Trophoblast cell (in vitro differentiated cells and primary cell): Measurements from ENCODE around the gene PCDHB14.
"Not testable (repeated sequence)": the region's sequence is repeated elsewhere in the genome, so short reads cannot be mapped to it uniquely, and the experiment has no call there.

Source experiments
- DNase-seq, 2 donors: peaks; one replicate each; pipeline ENCODE4 v3.0.0-alpha.2; 2016
- H2AFZ ChIP-seq: 2 replicates; pipeline ENCODE4 v1.6.1; 2013; ENCODE audit warnings: low read length, moderate library complexity, mild to moderate bottlenecking; ENCODE audit not compliant: insufficient read depth, poor library complexity
- H2AK5ac ChIP-seq: 2 replicates; pipeline ENCODE4 v1.6.1; 2013; ENCODE audit warnings: mild to moderate bottlenecking, low read length
- H2BK120ac ChIP-seq: 2 replicates; pipeline ENCODE4 v1.6.1; 2013; ENCODE audit warnings: low read length, mild to moderate bottlenecking, moderate library complexity; ENCODE audit not compliant: insufficient read depth, poor library complexity
- H2BK12ac ChIP-seq: 2 replicates; pipeline ENCODE4 v1.6.1; 2013; ENCODE audit warnings: mild to moderate bottlenecking, low read length, moderate library complexity
- H2BK5ac ChIP-seq: 2 replicates; pipeline ENCODE4 v1.6.1; 2013; ENCODE audit warnings: low read length, low read depth, moderate library complexity, mild to moderate bottlenecking; ENCODE audit not compliant: poor library complexity
- H3K14ac ChIP-seq: 2 replicates; pipeline ENCODE4 v1.6.1; 2013; ENCODE audit warnings: mild to moderate bottlenecking, low read length
- H3K18ac ChIP-seq: 2 replicates; pipeline ENCODE4 v1.6.1; 2013; ENCODE audit warnings: mild to moderate bottlenecking, low read length
- H3K23ac ChIP-seq: 2 replicates; pipeline ENCODE4 v1.6.1; 2013; ENCODE audit warnings: low read length
- H3K27ac ChIP-seq: 2 replicates; pipeline ENCODE4 v1.5.1; 2013; ENCODE audit warnings: low read depth, mild to moderate bottlenecking, inconsistent platforms, low read length, moderate library complexity
- H3K27me3 ChIP-seq: 2 replicates; pipeline ENCODE4 v1.6.1; 2013; ENCODE audit warnings: inconsistent platforms, mild to moderate bottlenecking, low read length, moderate library complexity; ENCODE audit not compliant: insufficient read depth
- H3K36me3 ChIP-seq, 2 experiments: 1 replicate in 1 of 2; 2 replicates in 1 of 2; pipeline ENCODE4 v1.6.1; 2013; ENCODE audit warnings: low read length in 2 of 2, mild to moderate bottlenecking in 2 of 2, moderate library complexity in 1 of 2; ENCODE audit not compliant: insufficient read depth in 2 of 2, control insufficient read depth in 1 of 2
- H3K4ac ChIP-seq: 2 replicates; pipeline ENCODE4 v1.6.1; 2013; ENCODE audit warnings: low read depth, mild to moderate bottlenecking, low read length, moderate library complexity
- H3K4me1 ChIP-seq, 2 experiments: 1 replicate in 1 of 2; 2 replicates in 1 of 2; pipeline ENCODE4 v1.6.1; 2013; ENCODE audit warnings: low read length in 2 of 2, mild to moderate bottlenecking in 2 of 2, moderate library complexity in 1 of 2; ENCODE audit not compliant: insufficient read depth in 2 of 2, control insufficient read depth in 1 of 2
- H3K4me2 ChIP-seq: 2 replicates; pipeline ENCODE4 v1.6.1; 2013; ENCODE audit warnings: inconsistent platforms, mild to moderate bottlenecking, low read length, moderate library complexity
- H3K4me3 ChIP-seq: 2 replicates; pipeline ENCODE4 v1.5.1; 2013; ENCODE audit warnings: mild to moderate bottlenecking, low read depth, low read length, inconsistent platforms
- H3K79me1 ChIP-seq: one replicate; pipeline ENCODE4 v1.6.1; 2013; ENCODE audit warnings: low read length
- H3K79me2 ChIP-seq: 2 replicates; pipeline ENCODE4 v1.6.1; 2013; ENCODE audit warnings: low read length, mild to moderate bottlenecking; ENCODE audit not compliant: control insufficient read depth, insufficient read depth, poor library complexity
- H3K9ac ChIP-seq: 2 replicates; pipeline ENCODE4 v1.6.1; 2013; ENCODE audit warnings: mild to moderate bottlenecking, low read length
- H3K9me3 ChIP-seq: 2 replicates; pipeline ENCODE4 v1.6.1; 2013; ENCODE audit warnings: low read depth, mild to moderate bottlenecking, control low read depth, inconsistent platforms, low read length; ENCODE audit not compliant: insufficient read depth
- H4K12ac ChIP-seq: 2 replicates; pipeline ENCODE4 v1.6.1; 2013; ENCODE audit warnings: low read depth, mild to moderate bottlenecking, low read length, moderate library complexity
- H4K8ac ChIP-seq: 2 replicates; pipeline ENCODE4 v1.6.1; 2013; ENCODE audit warnings: low read depth, mild to moderate bottlenecking, low read length, moderate library complexity
- H4K91ac ChIP-seq: one replicate; pipeline ENCODE4 v1.6.1; 2013; ENCODE audit warnings: low read depth, mild to moderate bottlenecking, low read length, moderate library complexity
- WGBS: extraction: QIAGEN DNeasy Blood & Tissue Kit; methylation state at CpG from one replicate; pipeline ENCODE4 v1.1.7; 2013; ENCODE audit warnings: missing lambda C conversion rate; ENCODE audit not compliant: insufficient read length, insufficient coverage; ENCODE audit errors: extremely low coverage; 5-methylcytosine and 5-hydroxymethylcytosine counted together

The PCDHB14 gene

DNA sequence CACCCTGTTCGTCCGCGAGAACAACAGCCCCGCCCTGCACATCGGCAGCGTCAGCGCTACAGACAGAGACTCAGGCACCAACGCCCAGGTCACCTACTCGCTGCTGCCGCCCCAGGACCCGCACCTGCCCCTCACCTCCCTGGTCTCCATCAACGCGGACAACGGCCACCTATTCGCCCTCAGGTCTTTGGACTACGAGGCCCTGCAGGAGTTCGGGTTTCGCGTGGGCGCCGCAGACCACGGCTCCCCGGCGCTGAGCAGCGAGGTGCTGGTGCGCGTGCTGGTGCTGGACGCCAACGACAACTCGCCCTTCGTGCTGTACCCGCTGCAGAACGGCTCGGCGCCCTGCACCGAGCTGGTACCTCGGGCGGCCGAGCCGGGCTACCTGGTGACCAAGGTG is 12.8 kb downstream of the PCDHB14 start:
- H2BK120ac ChIP-seq, H2AFZ ChIP-seq, H3K4ac ChIP-seq, H3K79me2 ChIP-seq, H2BK12ac ChIP-seq, H3K14ac ChIP-seq, H4K8ac ChIP-seq, H4K12ac ChIP-seq, H3K4me1 ChIP-seq, H2BK5ac ChIP-seq, H3K4me2 ChIP-seq, H4K91ac ChIP-seq, DNase-seq, H2AK5ac ChIP-seq, H3K9ac ChIP-seq, H3K36me3 ChIP-seq, H3K4me3 ChIP-seq, H3K79me1 ChIP-seq, H3K27me3 ChIP-seq, H3K23ac ChIP-seq, H3K18ac ChIP-seq, H3K27ac ChIP-seq: not testable (repeated sequence)
- H3K9me3 ChIP-seq = peaks cover 18% of the 10 kb centered on the region
- no CpG with 5 or more reads among the region's 40 CpGs for WGBS

DNA sequence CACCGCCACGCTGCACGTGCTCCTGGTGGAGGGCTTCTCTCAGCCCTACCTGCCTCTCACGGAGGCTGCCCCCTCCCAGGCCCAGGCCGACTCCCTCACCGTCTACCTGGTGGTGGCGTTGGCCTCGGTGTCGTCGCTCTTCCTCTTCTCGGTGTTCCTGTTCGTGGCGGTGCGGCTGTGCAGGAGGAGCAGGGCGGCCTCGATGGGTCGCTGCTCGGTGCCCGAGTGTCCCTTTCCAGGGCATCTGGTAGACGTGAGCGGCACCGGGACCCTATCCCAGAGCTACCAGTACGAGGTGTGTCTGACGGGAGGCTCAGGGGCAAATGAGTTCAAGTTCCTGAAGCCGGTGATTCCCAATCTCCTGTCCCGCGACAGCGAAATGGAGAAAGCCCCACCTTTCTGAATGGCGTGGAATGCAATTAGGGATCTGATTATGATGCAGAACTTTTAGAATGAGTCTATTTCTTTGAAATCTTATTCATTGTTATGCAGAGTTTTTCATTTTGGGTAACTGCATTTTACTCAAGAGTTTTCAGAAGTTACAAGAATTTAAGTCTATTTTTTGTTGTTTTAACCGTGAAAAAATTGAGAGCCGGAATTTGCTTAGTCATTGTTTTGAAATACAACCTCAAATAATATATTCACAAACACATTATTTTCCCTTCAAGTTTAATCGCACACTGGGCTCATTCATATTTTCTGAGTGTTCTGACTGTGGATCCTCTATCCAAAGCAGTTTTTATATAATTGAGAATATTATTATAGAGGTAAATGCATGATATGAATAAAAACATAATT is 13.6 kb downstream of the PCDHB14 start:
- H3K4me3 ChIP-seq = no peak overlapping the region
- WGBS = no CpG with 5 or more reads among the region's 32 CpGs
- no peaks in the 10 kb centered on the region for H3K79me1 ChIP-seq
- no peaks in the 10 kb centered on the region for H3K79me2 ChIP-seq
- H3K9me3 ChIP-seq = peaks cover 23% of the 10 kb centered on the region
- H3K4me1 ChIP-seq = no peaks in the 10 kb centered on the region
- H2AK5ac ChIP-seq = no peak overlapping the region
- no peak overlapping the region for H4K8ac ChIP-seq
- no peak overlapping the region for H3K4ac ChIP-seq
- H4K91ac ChIP-seq = no peak overlapping the region
- no peak overlapping the region for H2BK120ac ChIP-seq
- H2BK5ac ChIP-seq = no peak overlapping the region
- no peak overlapping the region for H2BK12ac ChIP-seq
- no peak overlapping the region for H3K23ac ChIP-seq
- H3K27ac ChIP-seq = no peak overlapping the region
- no peak overlapping the region for H4K12ac ChIP-seq
- H2AFZ ChIP-seq = no peak overlapping the region
- no peak overlapping the region for H3K4me2 ChIP-seq
- H3K14ac ChIP-seq = no peak overlapping the region
- H3K9ac ChIP-seq = no peak overlapping the region
- H3K27me3 ChIP-seq = no peaks in the 10 kb centered on the region
- H3K36me3 ChIP-seq = peaks cover 0 to 10% of the 10 kb centered on the region in 2 experiments
- no peak for DNase-seq
- no peak overlapping the region for H3K18ac ChIP-seq

DNA sequence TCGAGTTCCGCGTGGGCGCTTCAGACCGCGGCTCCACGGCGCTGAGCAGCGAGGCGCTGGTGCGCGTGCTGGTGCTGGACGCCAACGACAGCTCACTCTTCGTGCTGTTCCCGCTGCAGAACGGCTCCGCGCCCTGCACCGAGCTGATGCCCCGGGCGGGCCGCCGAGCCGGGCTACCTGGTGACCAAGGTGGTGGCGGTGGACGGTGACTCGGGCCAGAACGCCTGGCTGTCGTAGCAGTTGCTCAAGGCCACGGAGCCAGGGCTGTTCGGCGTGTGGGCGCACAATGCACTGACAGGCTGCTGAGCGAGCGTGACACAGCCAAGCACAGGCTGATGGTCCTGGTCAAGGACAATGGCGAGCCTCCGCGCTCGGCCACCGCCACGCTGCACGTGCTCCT is 18.4 kb downstream of the PCDHB14 start:
- Histone ChIP-seq H3K18ac (no peak overlapping the region), H2BK120ac (no peak overlapping the region), H3K79me1 (no peaks in the 10 kb centered on the region), H4K12ac (no peak overlapping the region), H2BK12ac (no peak overlapping the region), H2BK5ac (no peak overlapping the region), H4K91ac (no peak overlapping the region), H3K4me1 (no peaks in the 10 kb centered on the region), H3K9me3 (peaks cover 16% of the 10 kb centered on the region), H3K36me3 (peaks cover 0 to 4% of the 10 kb centered on the region in 2 experiments), H4K8ac (no peak overlapping the region), H3K27me3 (no peaks in the 10 kb centered on the region), H2AFZ (no peak overlapping the region), H3K4me2 (no peak overlapping the region), H3K4ac (no peak overlapping the region), H3K27ac (no peak overlapping the region), H3K79me2 (no peaks in the 10 kb centered on the region), H3K23ac (no peak overlapping the region), H3K9ac (no peak overlapping the region), H2AK5ac (no peak overlapping the region), H3K14ac (no peak overlapping the region), H3K4me3 (peak overlapping the region; percentile 12)
- WGBS = no CpG with 5 or more reads among the region's 43 CpGs
- DNase-seq = no peak

DNA sequence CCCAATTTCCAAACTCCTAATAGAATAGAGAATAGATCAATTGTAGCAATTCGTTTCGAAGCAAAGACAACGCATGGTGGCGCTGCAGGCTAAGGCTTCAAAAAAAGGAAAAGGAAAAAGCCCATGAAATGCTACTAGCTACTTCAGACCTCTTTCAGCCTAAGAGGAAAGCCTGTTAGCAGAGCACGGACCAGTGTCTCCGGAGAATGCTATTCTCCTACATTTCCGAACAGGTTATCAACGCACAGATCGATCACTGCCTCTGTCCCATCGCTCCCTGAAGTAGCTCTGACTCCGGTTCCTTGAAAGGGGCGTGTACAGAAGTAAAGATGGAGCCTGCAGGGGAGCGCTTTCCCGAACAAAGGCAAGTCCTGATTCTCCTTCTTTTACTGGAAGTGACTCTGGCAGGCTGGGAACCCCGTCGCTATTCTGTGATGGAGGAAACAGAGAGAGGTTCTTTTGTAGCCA is 22.1 kb downstream of the PCDHB14 start, which contains the start of gene PCDHB15:
PCDHB15 (plus strand) TSS at position 146 of the 468 bp plus-strand sequence; CDS start at position 330, 184 bp downstream.
- Histone ChIP-seq H3K27me3 (no peaks in the 10 kb centered on the region), H2BK5ac (no peak within 1 kb of the TSS), H2BK12ac (no peak within 1 kb of the TSS), H3K27ac (no peak within 1 kb of the TSS), H3K9ac (no peak within 1 kb of the TSS), H3K14ac (no peak within 1 kb of the TSS), H3K18ac (no peak within 1 kb of the TSS), H2BK120ac (no peak within 1 kb of the TSS), H3K36me3 (peaks cover 6 to 8% of the 10 kb centered on the region in 2 experiments), H3K79me1 (no peaks in the 10 kb centered on the region), H4K12ac (no peak within 1 kb of the TSS), H2AK5ac (no peak within 1 kb of the TSS), H3K4ac (no peak within 1 kb of the TSS), H3K4me3 (peak within 1 kb of the TSS; percentile 52), H3K79me2 (no peaks in the 10 kb centered on the region), H3K9me3 (peaks cover 22% of the 10 kb centered on the region), H4K8ac (peak within 1 kb of the TSS; percentile 61), H3K23ac (no peak within 1 kb of the TSS), H4K91ac (peak within 1 kb of the TSS; percentile 43), H3K4me1 (no peaks in the 10 kb centered on the region), H3K4me2 (peak within 1 kb of the TSS; percentile 52), H2AFZ (no peak within 1 kb of the TSS)
- DNase-seq = no peak
- WGBS = no CpG with 5 or more reads among the region's 16 CpGs
